ENCODE data around the gene ZNF883.

The ZNF883 gene

GRCh38 chr9:112917047-112917986 is 94.7 kb downstream of the ZNF883 start:
- Histone ChIP-seq H3K4me1 (ENCODE audit: control insufficient read depth, low read depth, low read length) (no peaks in the 10 kb centered on the region), H3K27ac (ENCODE audit: low read length) (no peak overlapping the region), H3K4me3 (ENCODE audit: low read length) (no peak overlapping the region), H3K9ac (ENCODE audit: low read length) (no peak overlapping the region), H3K36me3 (ENCODE audit: control insufficient read depth, low read depth, low read length) (no peaks in the 10 kb centered on the region), H3K9me3 (ENCODE audit: control insufficient read depth, low read depth, low read length) (no peaks in the 10 kb centered on the region), H3K27me3 (ENCODE audit: control insufficient read depth, insufficient read depth, low read length) (peaks cover 31% of the 10 kb centered on the region)

- H3K27me3 ChIP-seq (ENCODE audit: control insufficient read depth, insufficient read depth, low read length): peaks cover 22% of the 10 kb centered on the region
- no peaks in the 10 kb centered on the region for H3K36me3 ChIP-seq (ENCODE audit: control insufficient read depth, low read depth, low read length)
- H3K27ac ChIP-seq (ENCODE audit: low read length): no peak overlapping the region
- no peaks in the 10 kb centered on the region for H3K4me1 ChIP-seq (ENCODE audit: control insufficient read depth, low read depth, low read length)
- no peaks in the 10 kb centered on the region for H3K9me3 ChIP-seq (ENCODE audit: control insufficient read depth, low read depth, low read length)
- H3K9ac ChIP-seq (ENCODE audit: low read length): no peak overlapping the region
- H3K4me3 ChIP-seq (ENCODE audit: low read length): no peak overlapping the region
Measured at GRCh38 chr9:112914524-112914923, 97.5 kb downstream of the ZNF883 start.

- Histone ChIP-seq H3K4me1 (ENCODE audit: control insufficient read depth, low read depth, low read length) (no peaks in the 10 kb centered on the region), H3K27ac (ENCODE audit: low read length) (no peak overlapping the region), H3K36me3 (ENCODE audit: control insufficient read depth, low read depth, low read length) (no peaks in the 10 kb centered on the region), H3K9me3 (ENCODE audit: control insufficient read depth, low read depth, low read length) (no peaks in the 10 kb centered on the region), H3K9ac (ENCODE audit: low read length) (no peak overlapping the region), H3K4me3 (ENCODE audit: low read length) (no peak overlapping the region), H3K27me3 (ENCODE audit: control insufficient read depth, insufficient read depth, low read length) (peaks cover 21% of the 10 kb centered on the region)
Measured at GRCh38 chr9:112913326-112913725, 98.7 kb downstream of the ZNF883 start.

- H3K9me3 ChIP-seq (ENCODE audit: control insufficient read depth, low read depth, low read length): no peaks in the 10 kb centered on the region
- H3K4me1 ChIP-seq (ENCODE audit: control insufficient read depth, low read depth, low read length): no peaks in the 10 kb centered on the region
- H3K4me3 ChIP-seq (ENCODE audit: low read length): no peak overlapping the region
- H3K9ac ChIP-seq (ENCODE audit: low read length): no peak overlapping the region
- no peaks in the 10 kb centered on the region for H3K36me3 ChIP-seq (ENCODE audit: control insufficient read depth, low read depth, low read length)
- peaks cover 15% of the 10 kb centered on the region for H3K27me3 ChIP-seq (ENCODE audit: control insufficient read depth, insufficient read depth, low read length)
- H3K27ac ChIP-seq (ENCODE audit: low read length): no peak overlapping the region
Measured at GRCh38 chr9:112912636-112913035, 99.4 kb downstream of the ZNF883 start.

- Histone ChIP-seq H3K4me3 (ENCODE audit: low read length) (no peak overlapping the region), H3K9ac (ENCODE audit: low read length) (no peak overlapping the region)
Measured at GRCh38 chr9:112911736-112912135, 100.3 kb downstream of the ZNF883 start.

More at GRCh38 chr9:112911736-112912135, 100.3 kb downstream of the ZNF883 start:
- Histone ChIP-seq H3K9me3 (ENCODE audit: control insufficient read depth, low read depth, low read length) (no peaks in the 10 kb centered on the region), H3K36me3 (ENCODE audit: control insufficient read depth, low read depth, low read length) (no peaks in the 10 kb centered on the region), H3K27ac (ENCODE audit: low read length) (no peak overlapping the region), H3K27me3 (ENCODE audit: control insufficient read depth, insufficient read depth, low read length) (peaks cover 8% of the 10 kb centered on the region), H3K4me1 (ENCODE audit: control insufficient read depth, low read depth, low read length) (no peaks in the 10 kb centered on the region)
